GM23338 (cell line): ENCODE data around the gene JAKMIP1. TPM values are rescaled to one million over a fixed set of nuclear protein-coding genes. Genes with fewer than 3 reads are reported as not detected.
"Not testable (repeated sequence)": the region's sequence is repeated elsewhere in the genome, so short reads cannot be mapped to it uniquely, and the experiment has no call there.

Experiments used
- ATAC-seq: fragments of 200-7000 bp; cut with Tn5 transposase; 3 replicates; pipeline ENCODE4 v1.9.1; 2020
- DNase-seq: peaks from one replicate; pipeline ENCODE4 v3.0.0-alpha.2; 2015; ENCODE audit warnings: low spot score
- H2AFZ ChIP-seq: fragments of 200-600 bp; sonication (generic); 2 replicates; pipeline ENCODE4 v1.8.0; 2016; ENCODE audit warnings: antibody characterized with exemption, mild to moderate bottlenecking, moderate library complexity
- H3F3A ChIP-seq: fragments of 200-600 bp; sonication (generic); replicated peaks from 2 replicates; pipeline ENCODE4 v1.8.0; 2017; ENCODE audit warnings: antibody characterized with exemption, mixed run types, low read depth
- H3K27ac ChIP-seq: fragments of 200-600 bp; sonication (generic); 2 replicates; pipeline ENCODE4 v1.6.1; 2016; ENCODE audit warnings: low read depth
- H3K27me3 ChIP-seq: fragments of 200-600 bp; sonication (generic); 2 replicates; pipeline ENCODE4 v1.8.0; 2016; ENCODE audit warnings: mild to moderate bottlenecking, mixed run types, moderate library complexity; ENCODE audit not compliant: insufficient read depth
- H3K36me3 ChIP-seq: fragments of 200-600 bp; sonication (generic); 2 replicates; pipeline ENCODE4 v1.8.0; 2016; ENCODE audit warnings: mild to moderate bottlenecking; ENCODE audit not compliant: insufficient read depth
- H3K4me1 ChIP-seq: fragments of 200-600 bp; sonication (generic); 2 replicates; pipeline ENCODE4 v1.8.0; 2016; ENCODE audit warnings: mild to moderate bottlenecking, moderate library complexity; ENCODE audit not compliant: insufficient read depth
- H3K4me2 ChIP-seq: fragments of 200-600 bp; sonication (generic); 2 replicates; pipeline ENCODE4 v1.7.1; 2017; ENCODE audit warnings: mixed run types
- H3K4me3 ChIP-seq: fragments of 200-600 bp; sonication (generic); 2 replicates; pipeline ENCODE4 v1.6.1; 2016; ENCODE audit warnings: mixed run types
- H3K79me2 ChIP-seq: fragments of 200-600 bp; sonication (generic); replicated peaks from 2 replicates; pipeline ENCODE4 v1.8.0; 2017; ENCODE audit warnings: mild to moderate bottlenecking; ENCODE audit not compliant: insufficient read depth
- H3K9me2 ChIP-seq: fragments of 200-600 bp; sonication (generic); 2 replicates; pipeline ENCODE4 v1.8.0; 2017; ENCODE audit not compliant: insufficient read depth
- H4K20me1 ChIP-seq: fragments of 200-600 bp; sonication (generic); replicated peaks from 2 replicates; pipeline ENCODE4 v1.8.0; 2017; ENCODE audit warnings: mild to moderate bottlenecking; ENCODE audit not compliant: insufficient read depth
- H3K27ac Mint-ChIP-seq: 2 replicates; pipeline ENCODE4 v1.8.0; 2020; ENCODE audit warnings: inconsistent platforms, mild to moderate bottlenecking, moderate library complexity, mixed read lengths
- H3K27me3 Mint-ChIP-seq: 3 replicates; pipeline ENCODE4 v1.8.0; 2022; ENCODE audit warnings: low read depth, mild to moderate bottlenecking, moderate library complexity, mixed read lengths, inconsistent platforms; ENCODE audit not compliant: insufficient read depth, poor library complexity
- H3K36me3 Mint-ChIP-seq: 3 replicates; pipeline ENCODE4 v1.8.0; 2021; ENCODE audit warnings: low read depth, mild to moderate bottlenecking, inconsistent platforms, moderate library complexity, mixed read lengths
- H3K4me1 Mint-ChIP-seq: 3 replicates; pipeline ENCODE4 v1.8.0; 2020; ENCODE audit warnings: mild to moderate bottlenecking, inconsistent platforms, mixed read lengths
- H3K4me3 Mint-ChIP-seq: 3 replicates; pipeline ENCODE4 v1.8.0; 2021; ENCODE audit warnings: moderate library complexity, mild to moderate bottlenecking, inconsistent platforms, mixed read lengths
- H3K9me3 Mint-ChIP-seq: 3 replicates; pipeline ENCODE4 v1.8.0; 2020; ENCODE audit warnings: moderate library complexity, mild to moderate bottlenecking, inconsistent platforms, mixed read lengths
- CREB1 ChIP-seq: fragments of 250-450 bp; sonication (Bioruptor Pico); IDR thresholded peaks from 2 replicates; pipeline ENCODE4 v1.5.0; 2020; ENCODE audit warnings: low read depth, mild to moderate bottlenecking, moderate library complexity
- EZH2phosphoT487 ChIP-seq: fragments of 200-600 bp; sonication (generic); IDR thresholded peaks from one replicate; pipeline ENCODE4 v1.8.1; 2018; ENCODE audit warnings: antibody characterized with exemption; ENCODE audit not compliant: unreplicated experiment
- JUNB ChIP-seq: IDR thresholded peaks from one replicate; pipeline ENCODE4 v1.6.1; 2016; ENCODE audit warnings: antibody characterized with exemption; ENCODE audit not compliant: unreplicated experiment
- ZNF331 ChIP-seq: fragments of 250-450 bp; sonication (Bioruptor Pico); IDR thresholded peaks from 2 replicates; pipeline ENCODE4 v1.5.0; 2020; ENCODE audit warnings: low read depth, mild to moderate bottlenecking, moderate library complexity
- polyA plus RNA-seq: library from polyadenylated mRNA; unstranded; fragments of >200 nt; fragmentation: Nextera tagmentation; extraction: Ambion mirVana; gene quantifications from 2 replicates; pipeline ENCODE4 v1.2.1, GENCODE V29; 2016
- total RNA-seq: library from RNA; depleted of rRNA; stranded (reverse); fragments of >200 nt; shearing (Covaris generic); gene quantifications from 2 replicates; pipeline ENCODE4 v1.2.3, GENCODE V29; 2014
- TF ChIP-seq, protein P1 (sequence below): fragments of 250-450 bp; sonication (Bioruptor Pico); IDR thresholded peaks from 2 replicates; pipeline ENCODE4 v1.5.0; 2020; ENCODE audit warnings: mild to moderate bottlenecking, moderate library complexity

JAKMIP1 gene
- total and polyA plus RNA-seq, 2 experiments from 2014 or later = 4.6 to 5.1 TPM

DNA sequence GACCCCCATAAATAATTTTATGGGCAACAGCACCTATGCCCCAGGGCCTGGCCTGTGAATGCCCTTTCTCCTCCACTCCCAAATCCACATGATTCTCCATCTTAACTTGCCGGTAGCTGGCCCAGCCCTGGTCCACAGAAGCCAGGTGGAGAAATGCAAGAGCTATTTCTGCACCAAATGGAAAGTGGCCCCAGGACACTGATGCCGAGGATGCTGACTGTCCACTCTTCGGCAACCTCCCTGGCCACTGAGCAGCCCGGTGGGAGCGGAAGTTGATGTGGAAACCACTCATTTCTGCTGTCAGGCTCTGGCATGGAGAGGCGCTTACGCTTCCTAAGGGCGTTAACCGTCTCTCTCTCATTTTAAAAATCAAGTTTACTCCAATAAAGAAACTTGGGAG is 58.8 kb downstream of the JAKMIP1 start:
- Histone ChIP-seq H2AFZ (no peak overlapping the region), H3K27me3 (no peaks in the 10 kb centered on the region), H3K4me3 (no peak overlapping the region), H3K79me2 (no peaks in the 10 kb centered on the region), H3K9me2 (no peaks in the 10 kb centered on the region), H4K20me1 (no peaks in the 10 kb centered on the region), H3F3A (no peaks in the 10 kb centered on the region), H3K27ac (no peak overlapping the region), H3K36me3 (no peaks in the 10 kb centered on the region), H3K4me2 (no peak overlapping the region), H3K4me1 (no peaks in the 10 kb centered on the region)
- Mint-ChIP-seq H3K27me3 (peaks cover 5% of the 10 kb centered on the region), H3K4me1 (peaks cover 15% of the 10 kb centered on the region), H3K4me3 (no peak overlapping the region), H3K27ac (peak overlapping the region; percentile 70; the same call in 1 of the 2 replicates), H3K9me3 (no peaks in the 10 kb centered on the region), H3K36me3 (no peaks in the 10 kb centered on the region)
- TF ChIP-seq EZH2phosphoT487 = no peak
- no peak for TF ChIP-seq ZNF331
- TF ChIP-seq JUNB = no peak
- TF ChIP-seq CREB1 (CRISPR knock-in tag) = no peak
- TF ChIP-seq, protein P1, sequence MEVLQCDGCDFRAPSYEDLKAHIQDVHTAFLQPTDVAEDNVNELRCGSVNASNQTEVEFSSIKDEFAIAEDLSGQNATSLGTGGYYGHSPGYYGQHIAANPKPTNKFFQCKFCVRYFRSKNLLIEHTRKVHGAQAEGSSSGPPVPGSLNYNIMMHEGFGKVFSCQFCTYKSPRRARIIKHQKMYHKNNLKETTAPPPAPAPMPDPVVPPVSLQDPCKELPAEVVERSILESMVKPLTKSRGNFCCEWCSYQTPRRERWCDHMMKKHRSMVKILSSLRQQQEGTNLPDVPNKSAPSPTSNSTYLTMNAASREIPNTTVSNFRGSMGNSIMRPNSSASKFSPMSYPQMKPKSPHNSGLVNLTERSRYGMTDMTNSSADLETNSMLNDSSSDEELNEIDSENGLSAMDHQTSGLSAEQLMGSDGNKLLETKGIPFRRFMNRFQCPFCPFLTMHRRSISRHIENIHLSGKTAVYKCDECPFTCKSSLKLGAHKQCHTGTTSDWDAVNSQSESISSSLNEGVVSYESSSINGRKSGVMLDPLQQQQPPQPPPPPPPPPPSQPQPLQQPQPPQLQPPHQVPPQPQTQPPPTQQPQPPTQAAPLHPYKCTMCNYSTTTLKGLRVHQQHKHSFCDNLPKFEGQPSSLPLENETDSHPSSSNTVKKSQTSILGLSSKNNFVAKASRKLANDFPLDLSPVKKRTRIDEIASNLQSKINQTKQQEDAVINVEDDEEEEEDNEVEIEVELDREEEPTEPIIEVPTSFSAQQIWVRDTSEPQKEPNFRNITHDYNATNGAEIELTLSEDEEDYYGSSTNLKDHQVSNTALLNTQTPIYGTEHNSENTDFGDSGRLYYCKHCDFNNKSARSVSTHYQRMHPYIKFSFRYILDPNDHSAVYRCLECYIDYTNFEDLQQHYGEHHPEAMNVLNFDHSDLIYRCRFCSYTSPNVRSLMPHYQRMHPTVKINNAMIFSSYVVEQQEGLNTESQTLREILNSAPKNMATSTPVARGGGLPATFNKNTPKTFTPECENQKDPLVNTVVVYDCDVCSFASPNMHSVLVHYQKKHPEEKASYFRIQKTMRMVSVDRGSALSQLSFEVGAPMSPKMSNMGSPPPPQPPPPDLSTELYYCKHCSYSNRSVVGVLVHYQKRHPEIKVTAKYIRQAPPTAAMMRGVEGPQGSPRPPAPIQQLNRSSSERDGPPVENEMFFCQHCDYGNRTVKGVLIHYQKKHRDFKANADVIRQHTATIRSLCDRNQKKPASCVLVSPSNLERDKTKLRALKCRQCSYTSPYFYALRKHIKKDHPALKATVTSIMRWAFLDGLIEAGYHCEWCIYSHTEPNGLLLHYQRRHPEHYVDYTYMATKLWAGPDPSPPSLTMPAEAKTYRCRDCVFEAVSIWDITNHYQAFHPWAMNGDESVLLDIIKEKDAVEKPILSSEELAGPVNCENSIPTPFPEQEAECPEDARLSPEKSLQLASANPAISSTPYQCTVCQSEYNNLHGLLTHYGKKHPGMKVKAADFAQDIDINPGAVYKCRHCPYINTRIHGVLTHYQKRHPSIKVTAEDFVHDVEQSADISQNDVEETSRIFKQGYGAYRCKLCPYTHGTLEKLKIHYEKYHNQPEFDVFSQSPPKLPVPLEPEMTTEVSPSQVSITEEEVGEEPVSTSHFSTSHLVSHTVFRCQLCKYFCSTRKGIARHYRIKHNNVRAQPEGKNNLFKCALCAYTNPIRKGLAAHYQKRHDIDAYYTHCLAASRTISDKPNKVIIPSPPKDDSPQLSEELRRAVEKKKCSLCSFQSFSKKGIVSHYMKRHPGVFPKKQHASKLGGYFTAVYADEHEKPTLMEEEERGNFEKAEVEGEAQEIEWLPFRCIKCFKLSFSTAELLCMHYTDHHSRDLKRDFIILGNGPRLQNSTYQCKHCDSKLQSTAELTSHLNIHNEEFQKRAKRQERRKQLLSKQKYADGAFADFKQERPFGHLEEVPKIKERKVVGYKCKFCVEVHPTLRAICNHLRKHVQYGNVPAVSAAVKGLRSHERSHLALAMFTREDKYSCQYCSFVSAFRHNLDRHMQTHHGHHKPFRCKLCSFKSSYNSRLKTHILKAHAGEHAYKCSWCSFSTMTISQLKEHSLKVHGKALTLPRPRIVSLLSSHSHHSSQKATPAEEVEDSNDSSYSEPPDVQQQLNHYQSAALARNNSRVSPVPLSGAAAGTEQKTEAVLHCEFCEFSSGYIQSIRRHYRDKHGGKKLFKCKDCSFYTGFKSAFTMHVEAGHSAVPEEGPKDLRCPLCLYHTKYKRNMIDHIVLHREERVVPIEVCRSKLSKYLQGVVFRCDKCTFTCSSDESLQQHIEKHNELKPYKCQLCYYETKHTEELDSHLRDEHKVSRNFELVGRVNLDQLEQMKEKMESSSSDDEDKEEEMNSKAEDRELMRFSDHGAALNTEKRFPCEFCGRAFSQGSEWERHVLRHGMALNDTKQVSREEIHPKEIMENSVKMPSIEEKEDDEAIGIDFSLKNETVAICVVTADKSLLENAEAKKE (CRISPR knock-in tag) = no peak
- ATAC-seq (no peak), DNase-seq (no peak)

DNA sequence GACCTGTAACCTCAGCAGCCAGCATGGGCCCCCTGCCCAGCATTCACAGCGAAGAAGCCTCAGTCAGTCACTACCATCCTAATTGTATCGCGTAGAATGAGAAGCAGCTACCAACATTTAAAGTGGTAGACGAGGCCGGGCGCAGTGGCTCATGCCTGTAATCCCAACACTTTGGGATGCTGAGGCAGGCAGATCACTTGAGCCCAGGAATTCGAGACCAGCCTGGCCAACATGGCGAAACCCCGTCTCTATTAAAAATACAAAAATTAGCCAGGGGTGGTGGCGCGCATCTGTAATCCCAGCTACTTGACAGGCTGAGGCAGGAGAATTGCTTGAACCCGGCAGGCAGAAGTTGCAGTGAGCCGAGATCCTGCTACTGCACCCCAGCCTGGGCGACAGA is 59.3 kb downstream of the JAKMIP1 start:
- not testable (repeated sequence) for H3K4me3 Mint-ChIP-seq, H3K27me3 Mint-ChIP-seq, ATAC-seq

More for the DNA sequence above, 59.3 kb downstream of the JAKMIP1 start:
- not testable (repeated sequence) for H3K4me3 ChIP-seq, H3K36me3 Mint-ChIP-seq, H2AFZ ChIP-seq, H3K9me3 Mint-ChIP-seq, H3K4me2 ChIP-seq, H3K36me3 ChIP-seq, H3K27me3 ChIP-seq, H3K27ac Mint-ChIP-seq, DNase-seq, H4K20me1 ChIP-seq, H3K27ac ChIP-seq, H3K9me2 ChIP-seq, H3F3A ChIP-seq, H3K4me1 ChIP-seq, H3K79me2 ChIP-seq
- peaks cover 15% of the 10 kb centered on the region for H3K4me1 Mint-ChIP-seq
